CD4-positive, alpha-beta T cell (primary cell): ENCODE data around the gene CATSPERZ. TPM values are rescaled to one million over a fixed set of nuclear protein-coding genes. Genes with fewer than 3 reads are reported as not detected.

Source experiments
- ATAC-seq: fragments of 200-7000 bp; cut with Tn5 transposase; one replicate; pipeline ENCODE4 v1.10.0; 2022; ENCODE audit warnings: mild to moderate bottlenecking; ENCODE audit not compliant: poor library complexity
- CTCF ChIA-PET: fragments of 350-600 bp; sonication (Branson Sonifier 250); formaldehyde crosslinking; loops from one replicate; lab custom pipeline; 2021; ENCODE audit warnings: antibody characterized with exemption, inconsistent platforms; lab: Charles Lee
- POLR2A ChIA-PET: fragments of 350-600 bp; sonication (Branson Sonifier 250); formaldehyde crosslinking; loops from one replicate; lab custom pipeline; 2021; ENCODE audit warnings: antibody characterized with exemption, inconsistent platforms; lab: Charles Lee
- DNase-seq, 14 experiments: peaks; one replicate each; pipeline ENCODE4 v3.0.0-alpha.2; 2013 to 2020; ENCODE audit warnings: mixed read lengths in 2 of 14
- H3K27ac ChIP-seq, 2 donors: one replicate each; pipeline versions ENCODE4 v1.5.1 to v1.7.0; 2013; ENCODE audit warnings: low read length in 2 of 2, low read depth in 1 of 2, mild to moderate bottlenecking in 1 of 2
- H3K27me3 ChIP-seq, 2 experiments: 1 replicate in 1 of 2; 2 replicates in 1 of 2; pipeline versions ENCODE4 v1.6.1 to v1.7.0; 2013; ENCODE audit warnings: low read length in 2 of 2, control low read depth in 1 of 2, mild to moderate bottlenecking in 1 of 2, moderate library complexity in 1 of 2; ENCODE audit not compliant: insufficient read depth in 2 of 2, control insufficient read depth in 1 of 2
- H3K36me3 ChIP-seq: one replicate; pipeline ENCODE4 v1.6.1; 2013; ENCODE audit warnings: low read length, control low read depth; ENCODE audit not compliant: insufficient read depth
- H3K4me1 ChIP-seq: one replicate; pipeline ENCODE4 v1.6.1; 2013; ENCODE audit warnings: low read length, control low read depth; ENCODE audit not compliant: insufficient read depth
- H3K4me3 ChIP-seq: one replicate; pipeline ENCODE4 v1.5.1; 2013; ENCODE audit warnings: mild to moderate bottlenecking, low read length, moderate library complexity
- H3K9me3 ChIP-seq, 2 experiments: 1 replicate in 1 of 2; 2 replicates in 1 of 2; pipeline versions ENCODE4 v1.6.1 to v1.7.0; 2013; ENCODE audit warnings: low read length in 2 of 2, mild to moderate bottlenecking in 2 of 2, control low read depth in 1 of 2, moderate library complexity in 1 of 2; ENCODE audit not compliant: control insufficient read depth in 1 of 2, insufficient read depth in 1 of 2
- H3K27ac Mint-ChIP-seq: one replicate; pipeline ENCODE4 v1.8.0; 2020; ENCODE audit warnings: mixed read lengths
- H3K27me3 Mint-ChIP-seq: one replicate; pipeline ENCODE4 v1.8.0; 2021; ENCODE audit warnings: mixed read lengths
- H3K36me3 Mint-ChIP-seq: one replicate; pipeline ENCODE4 v1.8.0; 2021; ENCODE audit warnings: low read depth, mixed read lengths
- H3K4me1 Mint-ChIP-seq: one replicate; pipeline ENCODE4 v1.8.0; 2021; ENCODE audit warnings: low read depth, mixed read lengths
- H3K4me3 Mint-ChIP-seq: one replicate; pipeline ENCODE4 v1.8.0; 2020; ENCODE audit warnings: mild to moderate bottlenecking, mixed read lengths
- H3K9me3 Mint-ChIP-seq: one replicate; pipeline ENCODE4 v1.8.0; 2020; ENCODE audit warnings: mixed read lengths
- intact Hi-C, 2 experiments: fragments of 100-400 bp; cut with DNase I in 1 of 2; cut with micrococcal nuclease in 1 of 2; formaldehyde crosslinking; loops; one replicate each; pipeline versions ENCODE4 v1.15.1 to v1.9.0; 2023 to 2025; cut with DNase I, micrococcal nuclease
- polyA plus RNA-seq, 2 donors: library from polyadenylated mRNA; unstranded; fragments of 120-200 nt; gene quantifications; one replicate each; pipeline ENCODE4 v1.2.1, GENCODE V29; 2013
- total RNA-seq, 174 experiments: library from RNA in 2 of 174; stranded (reverse) in 2 of 174; gene quantifications; one replicate each; pipeline ENCODE4 v1.2.3 and lab custom pipeline; 2021 to 2026
- TF ChIP-seq, protein P1 (sequence below): fragments of 200-600 bp; IDR thresholded peaks from one replicate; pipeline ENCODE4 v1.8.0; 2022; ENCODE audit warnings: antibody characterized with exemption, mild to moderate bottlenecking

Gene CATSPERZ, protein sequence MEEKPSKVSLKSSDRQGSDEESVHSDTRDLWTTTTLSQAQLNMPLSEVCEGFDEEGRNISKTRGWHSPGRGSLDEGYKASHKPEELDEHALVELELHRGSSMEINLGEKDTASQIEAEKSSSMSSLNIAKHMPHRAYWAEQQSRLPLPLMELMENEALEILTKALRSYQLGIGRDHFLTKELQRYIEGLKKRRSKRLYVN
- not detected for total RNA-seq
- not detected for polyA plus RNA-seq (2013, experiment 1 of 2)
- polyA plus RNA-seq (2013, experiment 2 of 2), result not detected
- total RNA-seq (lab: John Stamatoyannopoulos, UW), result 0 to 0.07 (median 0) reads per million in 172 experiments

DNA sequence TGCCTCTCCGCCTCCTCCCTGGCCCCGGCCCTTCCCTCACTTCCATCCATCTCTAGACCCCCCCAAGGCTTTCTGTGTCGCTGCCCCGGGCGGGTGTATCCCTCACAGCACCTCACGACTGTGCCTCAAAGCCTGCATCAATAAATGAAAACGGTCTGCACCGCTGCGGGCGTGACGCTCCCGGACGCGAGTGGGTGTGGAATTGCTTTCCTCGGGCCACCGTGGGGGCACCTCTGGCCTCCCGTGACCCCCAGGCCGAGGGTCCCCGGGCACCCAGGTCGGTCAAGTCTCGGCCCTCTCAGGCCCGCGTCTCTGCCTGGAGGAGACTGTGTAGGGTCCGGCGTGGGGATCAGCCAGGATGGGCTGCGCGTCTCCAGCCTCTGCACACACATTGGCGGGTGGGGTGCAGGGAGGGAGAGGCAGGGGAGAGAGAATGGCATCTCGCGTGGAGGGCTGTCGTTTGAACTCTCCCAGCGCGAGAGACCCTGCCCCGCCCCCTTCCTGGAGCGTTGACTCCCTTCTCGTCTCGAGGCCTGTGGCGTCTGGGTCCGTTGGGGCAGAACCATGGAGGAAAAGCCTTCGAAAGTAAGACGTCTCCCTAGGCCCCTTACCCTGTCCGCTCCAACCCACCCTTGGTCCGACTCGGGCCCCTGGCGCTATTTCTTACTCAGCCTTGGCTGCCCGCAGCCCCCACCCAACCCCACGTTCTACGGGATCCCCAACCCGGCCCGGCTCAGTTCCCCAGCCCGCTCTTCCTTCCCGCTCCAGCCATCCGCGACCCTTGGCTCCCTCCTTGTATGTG lies at the start of gene CATSPERZ:
Gene CATSPERZ (plus strand): TSS at position 512 of the 802 bp plus-strand sequence. CDS start 53 bp downstream, at position 565.
- H3K36me3 Mint-ChIP-seq, result no peaks in the 10 kb centered on the region
- Histone ChIP-seq H3K36me3 (no peaks in the 10 kb centered on the region), H3K4me1 (peaks cover 52% of the 10 kb centered on the region), H3K9me3 (peaks cover 0 to 20% of the 10 kb centered on the region in 2 experiments), H3K27me3 (peaks cover 67 to 68% of the 10 kb centered on the region in 2 experiments), H3K4me3 (peak within 1 kb of the TSS; percentile 36), H3K27ac (no peak within 1 kb of the TSS)
- H3K9me3 Mint-ChIP-seq, result no peaks in the 10 kb centered on the region
- H3K27ac Mint-ChIP-seq, result peak within 1 kb of the TSS; percentile 27
- peak within 1 kb of the TSS; percentile 74 for H3K4me3 Mint-ChIP-seq
- POLR2A ChIA-PET, result interaction anchor here (0.8 to 7.6 kb wide), 9 partner anchors 10 to 114 kb away, joined by 3 to 105 read pairs (median 6); partner anchors contain the start of genes BAD, FERMT3, FKBP2 and NUDT22
- peaks cover 33% of the 10 kb centered on the region for H3K4me1 Mint-ChIP-seq
- intact Hi-C loops, result loop anchor here in 1 of 2 experiments (5.0 to 10.0 kb wide), 3 partner anchors 113 to 463 kb away; partner anchors contain the start of genes MARK2 and STIP1
- peaks cover 75% of the 10 kb centered on the region for H3K27me3 Mint-ChIP-seq
- TF ChIP-seq, protein P1, sequence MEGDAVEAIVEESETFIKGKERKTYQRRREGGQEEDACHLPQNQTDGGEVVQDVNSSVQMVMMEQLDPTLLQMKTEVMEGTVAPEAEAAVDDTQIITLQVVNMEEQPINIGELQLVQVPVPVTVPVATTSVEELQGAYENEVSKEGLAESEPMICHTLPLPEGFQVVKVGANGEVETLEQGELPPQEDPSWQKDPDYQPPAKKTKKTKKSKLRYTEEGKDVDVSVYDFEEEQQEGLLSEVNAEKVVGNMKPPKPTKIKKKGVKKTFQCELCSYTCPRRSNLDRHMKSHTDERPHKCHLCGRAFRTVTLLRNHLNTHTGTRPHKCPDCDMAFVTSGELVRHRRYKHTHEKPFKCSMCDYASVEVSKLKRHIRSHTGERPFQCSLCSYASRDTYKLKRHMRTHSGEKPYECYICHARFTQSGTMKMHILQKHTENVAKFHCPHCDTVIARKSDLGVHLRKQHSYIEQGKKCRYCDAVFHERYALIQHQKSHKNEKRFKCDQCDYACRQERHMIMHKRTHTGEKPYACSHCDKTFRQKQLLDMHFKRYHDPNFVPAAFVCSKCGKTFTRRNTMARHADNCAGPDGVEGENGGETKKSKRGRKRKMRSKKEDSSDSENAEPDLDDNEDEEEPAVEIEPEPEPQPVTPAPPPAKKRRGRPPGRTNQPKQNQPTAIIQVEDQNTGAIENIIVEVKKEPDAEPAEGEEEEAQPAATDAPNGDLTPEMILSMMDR, result no peak
- ATAC-seq (no peak), DNase-seq (peak in 4 of 14 experiments; percentile 14 to 62 (median 50))
- CTCF ChIA-PET, result interaction anchor here (0.7 to 6.0 kb wide), 17 partner anchors 11 to 113 kb away, joined by 3 to 123 read pairs (median 4); partner anchors contain the start of genes BAD, CCDC88B, FERMT3 and GPR137

DNA sequence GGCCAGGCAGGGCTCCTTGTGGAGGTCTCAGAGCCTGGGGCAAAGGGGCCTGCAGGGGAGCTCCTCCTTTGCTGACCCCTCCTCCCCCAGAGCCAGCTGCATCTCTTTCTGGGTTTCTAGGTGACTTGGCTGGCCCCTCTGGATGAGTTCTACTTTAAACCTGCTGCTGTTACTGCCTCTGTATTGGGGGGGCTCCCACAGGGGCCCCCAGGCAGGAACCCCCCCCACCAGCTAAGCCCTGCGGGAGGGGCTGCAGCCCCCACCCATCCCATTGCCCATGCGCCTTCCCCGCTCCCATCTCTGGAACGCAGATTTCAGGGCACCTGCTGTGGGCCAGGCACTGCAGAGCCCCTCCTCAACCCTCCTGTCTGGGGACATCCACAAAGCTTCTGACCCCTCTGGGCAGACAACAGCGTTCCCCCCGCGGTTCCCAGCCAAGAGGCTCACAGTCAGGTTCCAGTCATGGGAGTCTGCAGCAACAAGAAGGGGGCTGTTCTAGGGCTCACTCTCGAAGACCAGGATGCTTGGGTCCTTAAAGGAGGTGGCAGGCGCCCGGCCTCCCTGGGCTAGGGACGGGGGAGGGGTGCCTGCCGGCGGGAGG lies 49.6 kb upstream of the CATSPERZ start:
- POLR2A ChIA-PET, result interaction anchor here (0.6 to 4.5 kb wide), 11 partner anchors 9 to 109 kb away, joined by 3 to 35 read pairs (median 4); partner anchors contain the start of genes BAD, FERMT3, FKBP2 and NUDT22
- Histone ChIP-seq H3K4me3 (peak overlapping the region; percentile 55), H3K27me3 (no peaks in the 10 kb centered on the region), H3K36me3 (no peaks in the 10 kb centered on the region), H3K9me3 (no peaks in the 10 kb centered on the region), H3K4me1 (peaks cover 51% of the 10 kb centered on the region), H3K27ac (no peak overlapping the region)
- DNase-seq, result no peak
- intact Hi-C loops, result loop anchor here (1.0 to 10.0 kb wide), 6 partner anchors 19 to 404 kb away; partner anchors contain the start of genes ESRRA (in 1 of the 2) and STIP1 (in 1 of the 2)
- Mint-ChIP-seq H3K27ac (no peak overlapping the region), H3K4me1 (peaks cover 31% of the 10 kb centered on the region), H3K4me3 (peak overlapping the region; percentile 79), H3K27me3 (no peaks in the 10 kb centered on the region), H3K36me3 (peaks cover 4% of the 10 kb centered on the region), H3K9me3 (no peaks in the 10 kb centered on the region)
- TF ChIP-seq, protein P1, result no peak
- no peak for ATAC-seq
- CTCF ChIA-PET, result interaction anchor here (1.0 to 4.7 kb wide), 9 partner anchors 8 to 67 kb away, joined by 3 to 56 read pairs (median 6); partner anchors contain the start of genes CATSPERZ, ESRRA, FERMT3 and FKBP2
